Activated CD4-positive, alpha-beta T cell treated with anti-CD3 and anti-CD28 coated beads for 36 hours (primary cell): ENCODE results near the gene CD151. TPM values are rescaled to one million over a fixed set of nuclear protein-coding genes. Genes with fewer than 3 reads are reported as not detected.

Experiments
- ATAC-seq: fragments of 200-7000 bp; cut with Tn5 transposase; one replicate; pipeline ENCODE4 v1.10.0; 2021; ENCODE audit warnings: mild to moderate bottlenecking, moderate library complexity
- CTCF ChIA-PET: fragments of 350-600 bp; sonication (Branson Sonifier 250); formaldehyde crosslinking; loops from one replicate; lab custom pipeline; 2021; ENCODE audit warnings: antibody characterized with exemption; lab: Charles Lee
- POLR2A ChIA-PET: fragments of 350-600 bp; sonication (Branson Sonifier 250); formaldehyde crosslinking; loops from one replicate; lab custom pipeline; 2021; ENCODE audit warnings: antibody characterized with exemption, inconsistent platforms; lab: Charles Lee
- DNase-seq: peaks from one replicate; pipeline ENCODE4 v3.0.0-alpha.2; 2020
- H3K27ac Mint-ChIP-seq: one replicate; pipeline ENCODE4 v1.8.0; 2021; ENCODE audit warnings: mixed read lengths
- H3K27me3 Mint-ChIP-seq: one replicate; pipeline ENCODE4 v1.8.0; 2021; ENCODE audit warnings: mixed read lengths
- H3K36me3 Mint-ChIP-seq: one replicate; pipeline ENCODE4 v1.8.0; 2021; ENCODE audit warnings: low read depth, mixed read lengths
- H3K4me1 Mint-ChIP-seq: one replicate; pipeline ENCODE4 v1.8.0; 2021; ENCODE audit warnings: mixed read lengths
- H3K4me3 Mint-ChIP-seq: one replicate; pipeline ENCODE4 v1.8.0; 2021; ENCODE audit warnings: mild to moderate bottlenecking, moderate library complexity, mixed read lengths
- H3K9me3 Mint-ChIP-seq: one replicate; pipeline ENCODE4 v1.8.0; 2021; ENCODE audit warnings: low read depth, mixed read lengths
- intact Hi-C, 2 experiments: fragments of 100-400 bp; cut with DNase I in 1 of 2; cut with micrococcal nuclease in 1 of 2; formaldehyde crosslinking; loops; one replicate each; pipeline versions ENCODE4 v1.14.2 to v1.15.1; 2022 to 2024; cut with DNase I, micrococcal nuclease
- total RNA-seq, 2 experiments: library from RNA; stranded (reverse); gene quantifications; one replicate each; pipeline ENCODE4 v1.2.3, GENCODE V29; 2021

Gene CD151
- total RNA-seq, 2 experiments from 2014 or later: 36.8 to 38.6 TPM

DNA sequence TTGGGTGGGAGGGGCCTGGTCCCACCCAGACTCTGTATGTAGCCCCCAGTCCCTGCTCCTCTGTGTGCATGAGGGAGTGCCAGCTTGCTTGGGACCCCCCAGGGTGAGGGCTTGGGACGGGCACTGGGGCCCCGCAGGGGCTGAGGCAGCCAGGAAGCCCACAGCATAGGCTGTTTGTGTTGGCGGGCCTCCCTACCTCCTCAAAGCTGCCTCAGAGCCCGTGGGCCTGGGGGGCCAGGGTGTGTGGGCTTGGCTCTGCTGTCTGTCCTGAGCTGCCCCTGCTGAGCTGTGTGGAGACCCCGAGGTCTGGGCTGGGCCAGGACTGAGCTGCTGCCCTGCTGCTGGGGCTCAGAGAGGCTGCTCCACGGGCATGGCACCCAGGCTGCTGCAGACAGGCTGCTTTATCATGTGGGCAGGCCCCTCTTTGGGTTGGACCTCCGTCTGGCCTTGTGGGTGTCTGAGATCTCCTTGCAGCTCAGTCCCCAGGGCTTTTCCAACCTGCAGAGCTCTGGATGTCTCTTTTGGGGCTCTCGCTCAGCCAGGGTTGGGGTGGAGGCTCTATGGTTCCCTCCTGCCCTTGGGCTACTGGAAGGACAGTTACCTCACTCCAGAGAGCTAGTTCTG lies 13.2 kb downstream of the CD151 start:
- ChIA-PET CTCF (interaction anchor here (0.7 kb wide), 1 partner anchor 79 kb away, joined by 3 read pairs; no protein-coding TSS in a partner anchor), POLR2A (no interaction called here)
- no peak for DNase-seq
- intact Hi-C loops: loop anchor here (5.0 to 10.0 kb wide), 5 partner anchors 66 to 919 kb away; partner anchors contain the start of genes BRSK2 (in 1 of the 2), CHID1 (in 1 of the 2) and CTSD (in 1 of the 2)
- H3K9me3 Mint-ChIP-seq: no peaks in the 10 kb centered on the region
- ATAC-seq: no peak
- H3K4me3 Mint-ChIP-seq: no peak overlapping the region
- H3K27ac Mint-ChIP-seq: no peak overlapping the region
- peaks cover 4% of the 10 kb centered on the region for H3K27me3 Mint-ChIP-seq
- peaks cover 20% of the 10 kb centered on the region for H3K4me1 Mint-ChIP-seq
- no peaks in the 10 kb centered on the region for H3K36me3 Mint-ChIP-seq

DNA sequence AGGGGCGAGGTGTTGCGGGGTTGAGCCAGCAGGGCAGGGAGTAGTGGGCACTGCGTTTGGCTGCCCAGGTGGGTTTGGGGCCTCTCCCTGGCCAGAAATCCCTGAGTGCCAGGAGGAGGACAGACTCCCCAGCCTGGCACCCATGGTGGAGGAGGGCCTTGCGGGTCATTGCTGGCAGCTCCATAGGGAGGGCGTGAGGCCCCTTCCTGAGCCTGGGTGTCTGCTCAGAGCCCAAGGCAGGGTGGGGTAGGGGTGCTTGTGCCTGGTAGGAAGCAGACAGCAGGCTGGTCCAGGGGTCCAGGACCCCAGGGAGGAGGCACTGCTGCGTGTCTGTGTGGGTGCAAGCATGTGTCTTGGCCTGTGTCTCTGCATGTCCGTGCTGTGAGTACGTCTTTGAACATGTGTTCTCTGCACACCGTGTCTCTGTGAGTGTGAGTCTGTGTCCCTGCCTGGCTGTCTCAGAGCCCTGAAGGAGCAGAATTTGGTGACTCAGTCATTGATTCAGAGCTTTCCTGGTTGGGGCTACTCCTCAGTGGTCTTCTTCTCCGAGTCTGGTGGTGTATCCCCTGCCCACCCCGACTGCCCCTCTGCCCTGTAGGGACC lies 13.8 kb downstream of the CD151 start:
- Mint-ChIP-seq H3K27ac (no peak overlapping the region), H3K4me3 (no peak overlapping the region), H3K4me1 (peaks cover 15% of the 10 kb centered on the region), H3K27me3 (peaks cover 4% of the 10 kb centered on the region), H3K36me3 (no peaks in the 10 kb centered on the region), H3K9me3 (no peaks in the 10 kb centered on the region)
- CTCF ChIA-PET: interaction anchor here (0.6 kb wide), 1 partner anchor 102 kb away, joined by 3 read pairs; no protein-coding TSS in a partner anchor
- intact Hi-C loops: loop anchor here (5.0 to 10.0 kb wide), 5 partner anchors 66 to 918 kb away; partner anchors contain the start of genes BRSK2 (in 1 of the 2), CHID1 (in 1 of the 2) and CTSD (in 1 of the 2)
- DNase-seq (no peak), ATAC-seq (no peak)
- POLR2A ChIA-PET: no interaction called here

GRCh38 chr11:847876-848275 lies 15.1 kb downstream of the CD151 start:
- DNase-seq (no peak), ATAC-seq (no peak)
- Mint-ChIP-seq H3K27me3 (peaks cover 4% of the 10 kb centered on the region), H3K27ac (no peak overlapping the region), H3K36me3 (no peaks in the 10 kb centered on the region), H3K9me3 (no peaks in the 10 kb centered on the region), H3K4me3 (no peak overlapping the region), H3K4me1 (peaks cover 15% of the 10 kb centered on the region)
- ChIA-PET POLR2A (no interaction called here), CTCF (interaction anchor here (0.6 to 2.0 kb wide), 8 partner anchors 8 to 218 kb away, joined by 3 to 8 read pairs (median 4); partner anchors contain the start of genes CD151 and PNPLA2)
- intact Hi-C loops: loop anchor here (1.0 to 10.0 kb wide), 7 partner anchors 62 to 917 kb away; partner anchors contain the start of genes CHID1 (in 2 of the 2), BRSK2 (in 1 of the 2) and CTSD (in 1 of the 2)

DNA sequence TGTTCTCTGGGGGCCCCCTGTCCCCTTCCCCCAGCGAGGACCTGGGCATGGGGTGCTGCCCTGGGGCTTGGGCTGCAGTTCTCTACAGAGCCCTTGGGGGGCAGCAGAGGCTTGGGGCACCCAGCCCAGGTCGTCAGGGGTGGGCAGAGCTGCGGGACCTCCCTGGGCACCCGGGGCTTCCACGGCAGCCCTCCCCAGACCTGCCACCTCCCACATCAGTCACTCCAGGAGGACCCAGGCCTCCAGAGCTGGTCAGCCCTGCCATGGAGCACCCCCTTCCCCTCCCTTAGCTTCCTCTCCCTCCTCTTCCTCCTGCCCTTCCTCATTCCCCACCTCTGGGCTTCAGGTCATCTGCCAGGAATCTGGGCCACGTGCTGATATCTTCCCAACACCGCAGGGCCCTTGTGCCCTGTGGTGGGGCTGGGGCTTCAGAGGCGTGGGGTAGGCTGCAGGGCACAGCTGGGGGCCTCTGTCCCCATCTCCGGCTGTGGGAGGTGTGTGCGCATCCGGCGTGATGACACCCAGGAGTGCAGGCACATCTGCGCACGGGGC lies 15.7 kb downstream of the CD151 start:
- Mint-ChIP-seq H3K36me3 (no peaks in the 10 kb centered on the region), H3K9me3 (no peaks in the 10 kb centered on the region), H3K4me1 (peaks cover 13% of the 10 kb centered on the region), H3K27ac (no peak overlapping the region), H3K27me3 (peaks cover 2% of the 10 kb centered on the region), H3K4me3 (peak overlapping the region; percentile 62)
- peak; percentile 68 for ATAC-seq
- intact Hi-C loops: loop anchor here (1.0 to 10.0 kb wide), 7 partner anchors 62 to 916 kb away; partner anchors contain the start of genes CHID1 (in 2 of the 2), BRSK2 (in 1 of the 2) and CTSD (in 1 of the 2)
- DNase-seq: peak; percentile 81
- POLR2A ChIA-PET: no interaction called here
- CTCF ChIA-PET: interaction anchor here (0.7 to 2.0 kb wide), 8 partner anchors 8 to 206 kb away, joined by 3 to 8 read pairs (median 4); partner anchors contain the start of genes CD151 and PNPLA2

DNA sequence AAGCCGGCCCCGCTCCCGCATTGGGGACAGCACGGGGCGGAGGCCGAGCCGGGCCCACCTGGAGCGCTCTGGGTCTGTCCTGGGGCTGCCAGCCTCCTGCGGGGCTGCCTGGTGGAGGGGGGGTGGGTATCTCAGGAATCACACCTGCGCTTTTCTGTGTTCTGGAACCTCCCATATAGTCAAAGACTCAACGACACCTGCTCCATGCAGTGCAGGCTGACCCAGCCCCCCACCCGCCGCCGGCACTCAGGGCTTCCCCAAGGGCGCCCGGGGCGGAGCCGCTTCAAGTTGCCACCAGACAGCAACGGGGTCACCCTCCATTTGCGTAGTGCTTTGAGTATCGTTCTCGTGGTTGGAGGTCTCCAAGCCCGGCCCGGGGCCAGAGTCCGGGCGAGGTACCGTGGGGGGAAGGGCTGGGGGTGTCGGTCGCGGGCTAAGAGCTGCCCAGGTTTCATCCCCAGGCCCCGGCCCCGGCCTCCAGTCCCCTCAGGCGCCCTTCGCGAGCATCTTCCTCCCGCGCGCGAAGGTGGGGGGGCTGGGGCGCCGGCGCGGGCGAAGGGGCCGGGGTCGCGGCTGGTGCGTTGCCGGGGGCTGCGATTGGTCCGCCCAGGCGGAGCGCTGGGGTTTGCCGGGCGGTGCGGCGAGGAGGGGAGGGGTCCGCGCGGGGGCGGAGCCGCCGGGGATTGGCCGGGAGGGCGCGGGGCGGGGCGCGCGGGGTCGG lies 16.5 kb downstream of the CD151 start:
- ChIA-PET POLR2A (no interaction called here), CTCF (interaction anchor here (0.7 to 2.0 kb wide), 6 partner anchors 12 to 205 kb away, joined by 3 to 8 read pairs (median 3); partner anchors contain the start of genes CD151 and PNPLA2)
- no peak overlapping the region for H3K27ac Mint-ChIP-seq
- no peaks in the 10 kb centered on the region for H3K36me3 Mint-ChIP-seq
- H3K27me3 Mint-ChIP-seq: no peaks in the 10 kb centered on the region
- H3K4me3 Mint-ChIP-seq: peak overlapping the region; percentile 62
- peaks cover 8% of the 10 kb centered on the region for H3K4me1 Mint-ChIP-seq
- no peaks in the 10 kb centered on the region for H3K9me3 Mint-ChIP-seq
- ATAC-seq (peak; percentile 30), DNase-seq (peak; percentile 64)
- intact Hi-C loops: loop anchor here (5.0 to 10.0 kb wide), 5 partner anchors 63 to 916 kb away; partner anchors contain the start of genes BRSK2 (in 1 of the 2), CHID1 (in 1 of the 2) and CTSD (in 1 of the 2)

GRCh38 chr11:849951-850774 lies 17.4 kb downstream of the CD151 start:
- H3K9me3 Mint-ChIP-seq: no peaks in the 10 kb centered on the region
- H3K36me3 Mint-ChIP-seq: no peaks in the 10 kb centered on the region
- ATAC-seq (peak; percentile 23), DNase-seq (no peak)
- H3K4me1 Mint-ChIP-seq: peaks cover 8% of the 10 kb centered on the region
- H3K27me3 Mint-ChIP-seq: no peaks in the 10 kb centered on the region
- CTCF ChIA-PET: no interaction called here
- intact Hi-C loops: loop anchor here (5.0 to 10.0 kb wide), 5 partner anchors 62 to 915 kb away; partner anchors contain the start of genes BRSK2 (in 1 of the 2), CHID1 (in 1 of the 2) and CTSD (in 1 of the 2)
- peak overlapping the region; percentile 30 for H3K4me3 Mint-ChIP-seq
- POLR2A ChIA-PET: no interaction called here
- no peak overlapping the region for H3K27ac Mint-ChIP-seq

- H3K27ac Mint-ChIP-seq: no peak overlapping the region
- H3K36me3 Mint-ChIP-seq: no peaks in the 10 kb centered on the region
- no peaks in the 10 kb centered on the region for H3K27me3 Mint-ChIP-seq
- ATAC-seq (no peak), DNase-seq (no peak)
- POLR2A ChIA-PET: no interaction called here
- no peaks in the 10 kb centered on the region for H3K9me3 Mint-ChIP-seq
- CTCF ChIA-PET: no interaction called here
- H3K4me1 Mint-ChIP-seq: peaks cover 8% of the 10 kb centered on the region
- intact Hi-C loops: no loop called here
- H3K4me3 Mint-ChIP-seq: no peak overlapping the region
Observed at GRCh38 chr11:850775-851763, 18.3 kb downstream of the CD151 start.

DNA sequence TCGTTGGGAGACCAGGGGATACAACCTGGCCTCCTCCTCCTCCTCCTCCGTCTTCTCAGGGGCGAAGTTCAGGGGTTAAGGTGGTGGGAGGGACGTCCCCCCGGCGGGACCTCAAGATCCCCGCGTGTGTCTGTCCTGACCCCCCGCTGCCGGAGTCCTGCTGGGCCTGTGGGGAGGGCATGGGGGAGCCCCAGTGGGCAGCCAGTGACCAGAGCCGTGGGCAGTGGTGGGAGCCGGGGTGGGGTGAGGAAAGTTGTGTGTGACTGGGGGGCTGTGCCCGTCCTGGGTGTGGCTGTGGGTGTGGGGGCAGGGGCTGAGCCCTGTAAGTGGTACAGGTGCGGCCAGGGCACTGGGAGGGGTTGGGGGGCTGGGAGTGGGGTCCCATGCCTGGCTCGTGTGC lies 20.0 kb downstream of the CD151 start:
- peaks cover 8% of the 10 kb centered on the region for H3K4me1 Mint-ChIP-seq
- H3K27ac Mint-ChIP-seq: no peak overlapping the region
- DNase-seq (no peak), ATAC-seq (no peak)
- POLR2A ChIA-PET: no interaction called here
- H3K36me3 Mint-ChIP-seq: no peaks in the 10 kb centered on the region
- no peak overlapping the region for H3K4me3 Mint-ChIP-seq
- CTCF ChIA-PET: no interaction called here
- no peaks in the 10 kb centered on the region for H3K9me3 Mint-ChIP-seq
- no peaks in the 10 kb centered on the region for H3K27me3 Mint-ChIP-seq
- intact Hi-C loops: no loop called here

GRCh38 chr11:853682-854448 lies 21.1 kb downstream of the CD151 start:
- intact Hi-C loops: no loop called here
- POLR2A ChIA-PET: no interaction called here
- Mint-ChIP-seq H3K4me1 (peaks cover 3% of the 10 kb centered on the region), H3K36me3 (no peaks in the 10 kb centered on the region), H3K9me3 (no peaks in the 10 kb centered on the region), H3K27ac (no peak overlapping the region), H3K4me3 (no peak overlapping the region), H3K27me3 (no peaks in the 10 kb centered on the region)
- no peak for DNase-seq
- ATAC-seq: no peak
- CTCF ChIA-PET: no interaction called here
